Type B pancreatic cell (in vitro differentiated cells): ENCODE results near the gene COP1. TPM values are rescaled to one million over a fixed set of nuclear protein-coding genes. Genes with fewer than 3 reads are reported as not detected.

Experiments used
- DNase-seq: peaks from one replicate; pipeline ENCODE4 v3.0.0; 2021; ENCODE audit warnings: mixed read lengths; ENCODE audit not compliant: unreplicated experiment; ENCODE audit errors: extremely low spot score
- H3K27ac Mint-ChIP-seq: 2 replicates; pipeline ENCODE4 v1.8.0; 2021; ENCODE audit warnings: mild to moderate bottlenecking, mixed read lengths
- H3K27me3 Mint-ChIP-seq: 2 replicates; pipeline ENCODE4 v1.8.0; 2021; ENCODE audit warnings: mixed read lengths
- H3K36me3 Mint-ChIP-seq: 2 replicates; pipeline ENCODE4 v1.8.0; 2021; ENCODE audit warnings: mixed read lengths
- H3K4me1 Mint-ChIP-seq: one replicate; pipeline ENCODE4 v1.8.0; 2021; ENCODE audit warnings: mixed read lengths; ENCODE audit not compliant: unreplicated experiment
- H3K4me3 Mint-ChIP-seq: 2 replicates; pipeline ENCODE4 v1.8.0; 2021; ENCODE audit warnings: mild to moderate bottlenecking, mixed read lengths
- H3K9me3 Mint-ChIP-seq: 2 replicates; pipeline ENCODE4 v1.8.0; 2021; ENCODE audit warnings: mixed read lengths
- total RNA-seq: library from RNA; stranded (reverse); gene quantifications from 2 replicates; pipeline ENCODE4 v1.2.1, GENCODE V29; 2021; ENCODE audit warnings: low replicate concordance
- TF ChIP-seq, protein P1 (sequence below): fragments of 200-600 bp; sonication (generic); conservative IDR thresholded peaks from 2 replicates; pipeline ENCODE4 v1.5.0; 2021; ENCODE audit warnings: antibody characterized with exemption, mild to moderate bottlenecking

Gene COP1
- total RNA-seq, 1 donor from 2014 or later, result 43.9 TPM

DNA sequence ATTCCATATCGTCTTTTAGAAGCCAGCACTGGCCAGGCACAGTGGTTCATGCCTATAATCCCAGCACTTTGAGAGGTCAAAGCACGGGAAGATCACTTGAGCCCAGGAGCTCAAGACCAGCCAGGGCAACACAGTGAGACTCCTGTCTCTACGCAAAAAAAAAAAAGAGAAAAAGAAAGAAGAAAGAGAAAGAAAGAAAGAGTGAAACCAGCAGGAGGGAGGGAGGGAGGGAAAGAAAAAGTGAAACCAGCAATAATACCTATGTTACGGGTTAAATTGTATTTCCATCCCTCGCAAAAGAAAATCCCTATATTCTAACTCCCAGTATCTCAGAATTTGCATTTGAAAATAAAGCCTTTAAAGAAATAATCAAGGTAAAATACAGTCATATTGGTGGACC, 10.4 kb downstream of the COP1 start:
- H3K9me3 Mint-ChIP-seq, result no peaks in the 10 kb centered on the region
- peaks cover 10% of the 10 kb centered on the region for H3K36me3 Mint-ChIP-seq
- TF ChIP-seq, protein P1, sequence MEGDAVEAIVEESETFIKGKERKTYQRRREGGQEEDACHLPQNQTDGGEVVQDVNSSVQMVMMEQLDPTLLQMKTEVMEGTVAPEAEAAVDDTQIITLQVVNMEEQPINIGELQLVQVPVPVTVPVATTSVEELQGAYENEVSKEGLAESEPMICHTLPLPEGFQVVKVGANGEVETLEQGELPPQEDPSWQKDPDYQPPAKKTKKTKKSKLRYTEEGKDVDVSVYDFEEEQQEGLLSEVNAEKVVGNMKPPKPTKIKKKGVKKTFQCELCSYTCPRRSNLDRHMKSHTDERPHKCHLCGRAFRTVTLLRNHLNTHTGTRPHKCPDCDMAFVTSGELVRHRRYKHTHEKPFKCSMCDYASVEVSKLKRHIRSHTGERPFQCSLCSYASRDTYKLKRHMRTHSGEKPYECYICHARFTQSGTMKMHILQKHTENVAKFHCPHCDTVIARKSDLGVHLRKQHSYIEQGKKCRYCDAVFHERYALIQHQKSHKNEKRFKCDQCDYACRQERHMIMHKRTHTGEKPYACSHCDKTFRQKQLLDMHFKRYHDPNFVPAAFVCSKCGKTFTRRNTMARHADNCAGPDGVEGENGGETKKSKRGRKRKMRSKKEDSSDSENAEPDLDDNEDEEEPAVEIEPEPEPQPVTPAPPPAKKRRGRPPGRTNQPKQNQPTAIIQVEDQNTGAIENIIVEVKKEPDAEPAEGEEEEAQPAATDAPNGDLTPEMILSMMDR, result no peak
- no peak for DNase-seq
- no peak overlapping the region for H3K4me3 Mint-ChIP-seq
- H3K27ac Mint-ChIP-seq, result no peak overlapping the region
- H3K27me3 Mint-ChIP-seq, result no peaks in the 10 kb centered on the region
- H3K4me1 Mint-ChIP-seq, result peaks cover 9% of the 10 kb centered on the region

DNA sequence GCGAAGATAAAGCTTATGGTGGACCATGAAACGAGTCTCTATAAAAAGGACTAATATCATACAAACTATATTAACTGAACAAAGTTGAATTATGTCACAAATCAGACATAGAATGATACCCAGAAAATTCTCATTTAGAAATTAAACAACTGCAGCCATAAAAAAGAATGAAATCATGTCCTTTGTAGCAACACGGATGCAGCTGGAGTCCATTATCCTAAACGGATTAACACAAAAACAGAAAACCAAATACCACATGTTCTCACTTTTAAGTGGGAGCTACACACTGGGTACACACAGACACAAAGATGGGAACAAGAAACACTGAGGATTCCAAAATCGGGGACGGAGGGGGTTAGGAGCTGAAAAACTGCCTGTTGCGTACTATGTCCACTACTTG, 11.5 kb downstream of the COP1 start:
- Mint-ChIP-seq H3K9me3 (no peaks in the 10 kb centered on the region), H3K4me3 (no peak overlapping the region), H3K27me3 (no peaks in the 10 kb centered on the region), H3K36me3 (peaks cover 10% of the 10 kb centered on the region), H3K4me1 (peaks cover 5% of the 10 kb centered on the region), H3K27ac (no peak overlapping the region)
- no peak for DNase-seq
- TF ChIP-seq, protein P1, result no peak

DNA sequence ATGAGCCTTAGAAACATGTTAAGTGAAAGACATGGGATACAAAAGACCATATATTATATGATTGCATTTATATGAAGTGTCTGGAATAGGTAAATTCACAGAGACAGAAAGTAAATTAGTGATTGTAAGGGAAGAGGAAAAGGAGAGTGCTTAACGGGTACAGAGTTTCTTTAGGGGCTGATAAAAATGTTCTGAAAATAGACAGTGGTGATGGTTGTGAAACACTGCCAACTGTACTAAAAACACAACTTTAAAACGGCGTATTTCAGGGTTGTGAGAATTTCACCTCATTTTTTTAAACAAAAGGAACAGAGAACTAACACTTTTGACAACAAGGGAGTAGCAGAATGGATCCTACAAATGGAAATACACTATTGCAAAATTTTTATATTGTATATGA, 13.4 kb downstream of the COP1 start:
- peaks cover 9% of the 10 kb centered on the region for H3K4me1 Mint-ChIP-seq
- H3K27me3 Mint-ChIP-seq, result no peaks in the 10 kb centered on the region
- no peak overlapping the region for H3K4me3 Mint-ChIP-seq
- no peaks in the 10 kb centered on the region for H3K9me3 Mint-ChIP-seq
- no peak overlapping the region for H3K27ac Mint-ChIP-seq
- DNase-seq, result no peak
- peaks cover 14% of the 10 kb centered on the region for H3K36me3 Mint-ChIP-seq
- TF ChIP-seq, protein P1, result no peak

DNA sequence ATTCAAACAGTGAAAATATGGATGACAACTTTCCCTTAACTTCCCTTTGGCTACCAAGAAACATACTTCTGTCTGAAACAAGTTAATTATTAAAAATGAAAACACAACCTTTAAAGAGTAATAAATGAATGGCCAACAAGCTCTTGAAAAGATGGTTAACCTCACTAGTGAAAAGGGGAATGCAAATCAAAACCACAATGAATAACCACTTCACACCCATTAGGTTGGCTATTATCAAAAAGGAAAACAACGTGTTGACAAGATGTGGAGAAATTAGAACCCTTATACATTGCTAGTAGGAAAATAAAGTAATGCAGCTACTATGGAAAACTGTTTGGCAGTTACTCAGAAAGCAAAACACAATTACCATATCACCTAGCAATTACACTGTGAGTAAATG, 14.1 kb downstream of the COP1 start:
- H3K27ac Mint-ChIP-seq, result no peak overlapping the region
- TF ChIP-seq, protein P1, result no peak
- H3K4me3 Mint-ChIP-seq, result no peak overlapping the region
- no peaks in the 10 kb centered on the region for H3K27me3 Mint-ChIP-seq
- H3K4me1 Mint-ChIP-seq, result peaks cover 10% of the 10 kb centered on the region
- peaks cover 15% of the 10 kb centered on the region for H3K36me3 Mint-ChIP-seq
- no peaks in the 10 kb centered on the region for H3K9me3 Mint-ChIP-seq
- DNase-seq, result no peak

DNA sequence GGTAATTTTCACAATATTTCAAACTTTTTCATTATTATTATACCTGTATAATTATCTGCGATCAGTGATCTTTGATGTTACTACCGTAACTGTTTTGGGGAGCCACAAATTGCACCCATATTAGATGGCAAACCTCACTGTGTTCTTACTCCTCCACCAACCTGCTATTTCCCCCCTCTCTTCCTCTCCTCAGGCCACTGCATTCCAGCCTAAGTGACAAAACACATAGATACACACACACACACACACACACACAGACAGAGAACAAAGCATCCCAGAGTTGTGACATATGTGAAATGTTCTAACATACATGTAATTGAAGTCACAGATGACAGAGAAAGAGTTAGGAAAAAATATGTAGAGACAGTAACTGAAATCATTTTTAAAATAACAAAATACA, 18.5 kb downstream of the COP1 start:
- Mint-ChIP-seq H3K4me3 (no peak overlapping the region), H3K27me3 (no peaks in the 10 kb centered on the region), H3K27ac (no peak overlapping the region), H3K36me3 (peaks cover 14% of the 10 kb centered on the region), H3K4me1 (peaks cover 17% of the 10 kb centered on the region), H3K9me3 (no peaks in the 10 kb centered on the region)
- TF ChIP-seq, protein P1, result no peak
- DNase-seq, result no peak

DNA sequence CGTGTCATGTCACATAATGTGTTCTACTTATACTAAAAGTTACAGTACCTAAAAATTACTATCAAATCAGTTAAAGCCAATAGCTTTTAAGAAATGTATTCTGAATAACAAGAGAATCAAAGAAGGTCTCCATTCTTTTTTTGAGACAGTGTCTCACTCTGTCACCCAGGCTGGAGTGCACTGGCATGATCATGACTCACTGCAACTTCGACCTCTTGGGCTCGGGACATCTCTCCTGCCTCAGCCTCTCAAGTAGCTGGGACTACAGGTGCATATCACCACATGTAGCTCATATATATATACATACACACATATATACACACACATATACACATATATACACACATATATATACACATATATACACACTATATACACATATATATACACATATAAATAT, 20.1 kb downstream of the COP1 start:
- Mint-ChIP-seq H3K4me3 (no peak overlapping the region), H3K36me3 (peaks cover 14% of the 10 kb centered on the region), H3K27me3 (no peaks in the 10 kb centered on the region), H3K9me3 (no peaks in the 10 kb centered on the region), H3K27ac (no peak overlapping the region), H3K4me1 (peaks cover 12% of the 10 kb centered on the region)
- TF ChIP-seq, protein P1, result no peak
- DNase-seq, result no peak
